Inflammatory macrophage treated with lipopolysaccharide for 1 hour (primary cell): ENCODE data around the gene HOXD3.

ENCODE experiments used
- DNase-seq, 2 donors: peaks; one replicate each; pipeline ENCODE4 v3.0.0-alpha.2; 2020 to 2022

Gene HOXD3

DNA sequence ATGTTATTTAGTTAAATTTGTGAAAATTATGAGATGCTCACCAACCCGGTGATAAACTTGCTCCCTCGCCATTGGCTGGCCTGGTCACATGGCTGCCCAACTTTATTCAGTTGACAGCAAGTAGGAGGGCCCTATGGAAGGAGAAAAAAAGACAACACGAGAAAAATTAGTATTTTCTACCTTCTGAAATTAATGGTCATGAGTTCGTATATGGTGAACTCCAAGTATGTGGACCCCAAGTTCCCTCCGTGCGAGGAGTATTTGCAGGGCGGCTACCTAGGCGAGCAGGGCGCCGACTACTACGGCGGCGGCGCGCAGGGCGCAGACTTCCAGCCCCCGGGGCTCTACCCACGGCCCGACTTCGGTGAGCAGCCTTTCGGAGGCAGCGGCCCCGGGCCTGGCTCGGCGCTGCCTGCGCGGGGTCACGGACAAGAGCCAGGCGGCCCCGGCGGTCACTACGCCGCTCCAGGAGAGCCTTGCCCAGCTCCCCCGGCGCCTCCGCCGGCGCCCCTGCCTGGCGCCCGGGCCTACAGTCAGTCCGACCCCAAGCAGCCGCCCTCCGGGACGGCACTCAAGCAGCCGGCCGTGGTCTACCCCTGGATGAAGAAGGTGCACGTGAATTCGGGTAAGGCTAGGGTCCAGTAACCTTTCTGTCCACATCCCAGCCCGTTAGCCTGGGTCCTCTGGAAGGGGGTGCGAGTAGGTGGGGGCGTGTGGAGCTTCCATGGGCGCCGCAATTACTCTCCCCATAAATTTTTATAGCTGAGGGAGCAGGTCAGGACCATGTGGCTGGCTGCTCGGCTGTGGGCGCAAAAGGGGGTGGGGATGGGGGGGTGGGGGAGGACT is 5.4 kb upstream of the HOXD3 start, which contains the start of gene HOXD4:
Gene HOXD4 (plus strand): TSS at position 109 of the 846 bp plus-strand sequence. CDS start 84 bp downstream, at position 193.
- no peak for DNase-seq

DNA sequence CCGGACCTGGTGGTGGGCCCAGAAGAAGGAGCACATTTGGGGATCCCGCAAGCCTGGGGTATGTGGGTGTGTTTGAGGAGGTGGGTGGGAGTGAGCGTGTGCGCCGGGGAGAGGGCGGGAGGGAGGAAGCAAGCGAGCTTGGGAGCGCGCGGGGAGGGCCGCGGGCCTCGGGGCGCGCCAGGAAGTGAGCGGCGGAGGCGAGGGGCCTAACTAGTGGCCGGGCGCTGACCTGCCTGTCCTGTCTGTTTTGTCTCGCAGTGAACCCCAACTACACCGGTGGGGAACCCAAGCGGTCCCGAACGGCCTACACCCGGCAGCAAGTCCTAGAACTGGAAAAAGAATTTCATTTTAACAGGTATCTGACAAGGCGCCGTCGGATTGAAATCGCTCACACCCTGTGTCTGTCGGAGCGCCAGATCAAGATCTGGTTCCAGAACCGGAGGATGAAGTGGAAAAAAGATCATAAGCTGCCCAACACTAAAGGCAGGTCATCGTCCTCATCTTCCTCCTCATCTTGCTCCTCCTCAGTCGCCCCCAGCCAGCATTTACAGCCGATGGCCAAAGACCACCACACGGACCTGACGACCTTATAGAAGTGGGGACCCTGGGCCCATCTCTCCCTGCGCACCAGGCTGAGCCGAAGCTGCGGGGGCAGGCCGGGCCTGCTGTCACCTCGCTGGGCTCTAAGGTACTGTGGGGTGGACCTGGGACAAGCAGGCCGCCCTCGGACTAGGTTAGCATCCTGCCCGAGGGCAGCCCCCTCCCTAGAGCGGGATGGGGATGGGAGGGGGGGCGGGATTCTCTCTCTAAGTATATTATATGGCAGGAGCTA is 4.5 kb upstream of the HOXD3 start:
- no peak for DNase-seq

DNA sequence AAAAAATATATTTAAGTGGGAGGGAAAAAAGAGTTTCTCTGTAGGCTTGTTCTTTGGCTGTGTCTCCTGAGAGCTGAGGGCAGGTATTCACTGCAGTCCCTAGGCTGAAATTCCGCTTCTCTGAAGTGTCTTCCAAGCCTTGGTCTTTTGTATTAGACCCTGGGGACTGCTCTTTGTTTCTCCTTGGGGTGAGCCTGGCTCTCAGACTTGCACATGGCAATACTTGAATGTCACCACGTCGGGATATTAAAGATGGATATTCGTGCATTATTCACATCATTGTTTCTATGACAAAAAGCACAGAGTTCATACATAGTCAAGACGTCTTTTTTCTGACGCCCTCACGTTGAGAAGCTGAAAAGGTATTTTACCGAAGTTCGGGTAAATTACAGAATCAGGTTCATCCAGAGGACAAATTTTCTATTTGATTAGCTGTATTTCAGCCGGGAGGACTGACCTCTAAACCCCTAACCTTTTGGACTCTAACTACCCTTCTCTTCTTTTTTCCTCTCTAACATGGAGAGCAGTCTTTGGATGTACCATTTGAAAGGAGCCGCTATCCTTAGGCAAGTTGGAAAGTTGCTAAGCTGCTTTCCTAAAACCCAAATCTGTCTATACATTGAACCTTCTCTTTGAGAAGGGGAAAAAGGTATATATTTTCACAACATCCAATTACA is 2.4 kb upstream of the HOXD3 start:
- DNase-seq: no peak

DNA sequence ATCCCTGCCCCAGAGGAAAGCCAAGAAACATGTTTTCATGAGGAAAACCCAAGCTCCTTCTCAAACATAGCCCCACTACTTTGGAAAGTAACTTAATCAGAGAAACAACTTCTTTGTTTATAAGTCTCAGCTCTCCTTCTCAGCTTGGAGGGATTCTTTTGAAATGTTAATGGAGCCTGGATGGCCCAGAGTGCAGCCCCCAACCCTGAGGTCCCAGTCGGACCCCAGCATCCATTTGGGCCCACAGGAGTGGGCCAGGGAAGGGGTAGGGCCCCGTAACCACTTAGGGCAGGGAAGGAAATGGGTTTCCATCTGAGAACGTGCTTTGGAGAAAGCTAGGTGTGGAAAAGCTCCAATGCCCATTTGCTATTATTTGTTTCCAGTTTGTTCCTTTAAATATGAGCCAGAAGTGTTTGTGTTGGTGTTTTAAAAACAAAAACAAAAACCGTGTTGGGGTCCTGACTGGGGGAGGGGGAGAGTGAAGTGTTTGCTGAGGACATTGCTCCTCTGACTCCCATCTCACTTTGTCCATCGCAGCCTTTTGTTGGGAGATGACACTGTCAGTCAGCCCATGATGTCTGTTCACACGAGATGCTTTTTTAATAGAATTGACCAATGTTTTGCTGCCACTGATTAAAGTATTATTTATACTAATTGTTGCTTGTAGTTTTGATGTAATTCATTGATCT is 1.6 kb upstream of the HOXD3 start:
- DNase-seq: no peak

DNA sequence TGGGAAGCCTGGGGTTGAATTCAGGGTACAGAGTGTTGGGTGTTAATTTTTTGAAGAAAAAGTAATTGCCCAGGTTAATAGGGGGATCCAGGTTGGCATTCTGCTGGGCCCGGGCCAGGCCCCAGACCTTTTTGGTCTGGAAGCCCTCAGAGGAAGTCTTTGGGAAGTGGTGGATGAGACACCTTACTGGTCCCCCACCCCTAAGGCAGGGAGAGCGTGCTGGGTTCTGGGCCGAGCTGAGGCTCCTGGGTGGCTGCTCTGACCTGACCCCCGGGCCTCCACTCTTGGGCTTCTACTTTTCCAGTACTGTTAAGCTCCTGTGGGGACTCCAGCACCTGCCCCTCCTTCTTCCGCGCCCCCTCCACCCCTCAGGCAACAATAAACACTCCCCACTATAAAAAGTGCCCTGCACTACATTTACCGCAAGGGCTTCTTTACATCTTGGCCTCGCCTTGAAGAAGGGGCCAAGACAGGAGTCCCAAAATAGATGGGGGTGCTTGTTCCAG is 753 bp upstream of the HOXD3 start:
- DNase-seq: no peak

DNA sequence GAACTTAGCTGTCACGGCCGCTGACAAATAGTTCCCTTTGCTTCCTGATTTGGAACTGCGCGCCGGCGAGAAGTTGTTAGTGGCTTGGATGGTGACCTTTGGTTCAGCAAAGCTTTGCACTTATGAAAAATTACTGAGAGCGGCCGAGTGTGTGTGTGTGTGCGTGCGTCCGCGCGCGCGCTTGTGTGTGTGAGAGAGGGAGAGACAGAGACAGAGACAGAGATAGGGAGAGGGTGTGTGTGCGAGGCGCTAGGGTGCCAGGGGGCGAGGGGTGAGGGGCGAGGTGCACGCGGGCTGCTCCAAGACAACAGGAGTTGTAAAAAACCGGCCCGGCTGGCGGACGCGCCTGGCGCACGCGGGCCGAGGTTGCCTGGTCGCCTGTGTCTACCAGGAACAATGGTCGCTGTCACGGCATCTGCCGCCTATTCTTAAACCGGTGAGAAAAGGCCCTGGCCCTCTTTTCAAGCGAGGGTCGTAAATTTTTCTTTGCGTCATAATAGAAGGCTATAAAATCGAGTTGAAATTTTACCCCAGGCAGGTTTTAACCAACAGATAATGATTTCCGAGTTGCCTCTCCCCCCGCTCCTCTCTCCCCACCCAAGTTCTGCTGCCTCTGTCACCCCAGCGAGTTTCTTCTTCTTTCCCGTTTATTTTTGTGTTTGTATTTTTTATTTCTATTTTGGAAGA is 535 bp downstream of the HOXD3 start:
- no peak for DNase-seq

DNA sequence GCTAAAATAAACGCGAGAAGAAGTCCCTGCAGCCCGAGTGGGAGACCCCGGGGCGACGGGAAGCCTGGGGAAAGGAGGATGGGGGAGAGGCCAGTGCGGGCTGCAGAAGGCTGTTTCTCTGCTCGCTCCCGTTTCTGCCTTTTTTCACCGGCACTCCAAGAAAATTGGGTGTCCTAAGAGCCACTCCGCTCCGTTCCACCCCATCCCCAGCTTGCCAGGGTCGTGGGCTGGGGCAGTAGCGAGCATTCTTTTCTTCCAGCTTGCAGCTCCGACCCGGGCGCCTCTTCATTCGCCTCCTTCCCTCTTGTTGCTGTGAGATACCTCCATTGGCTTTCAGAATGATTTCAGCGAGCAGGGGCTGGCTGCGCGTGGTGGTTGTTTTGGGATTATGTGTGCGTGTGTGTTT is 1.1 kb downstream of the HOXD3 start:
- DNase-seq: no peak

DNA sequence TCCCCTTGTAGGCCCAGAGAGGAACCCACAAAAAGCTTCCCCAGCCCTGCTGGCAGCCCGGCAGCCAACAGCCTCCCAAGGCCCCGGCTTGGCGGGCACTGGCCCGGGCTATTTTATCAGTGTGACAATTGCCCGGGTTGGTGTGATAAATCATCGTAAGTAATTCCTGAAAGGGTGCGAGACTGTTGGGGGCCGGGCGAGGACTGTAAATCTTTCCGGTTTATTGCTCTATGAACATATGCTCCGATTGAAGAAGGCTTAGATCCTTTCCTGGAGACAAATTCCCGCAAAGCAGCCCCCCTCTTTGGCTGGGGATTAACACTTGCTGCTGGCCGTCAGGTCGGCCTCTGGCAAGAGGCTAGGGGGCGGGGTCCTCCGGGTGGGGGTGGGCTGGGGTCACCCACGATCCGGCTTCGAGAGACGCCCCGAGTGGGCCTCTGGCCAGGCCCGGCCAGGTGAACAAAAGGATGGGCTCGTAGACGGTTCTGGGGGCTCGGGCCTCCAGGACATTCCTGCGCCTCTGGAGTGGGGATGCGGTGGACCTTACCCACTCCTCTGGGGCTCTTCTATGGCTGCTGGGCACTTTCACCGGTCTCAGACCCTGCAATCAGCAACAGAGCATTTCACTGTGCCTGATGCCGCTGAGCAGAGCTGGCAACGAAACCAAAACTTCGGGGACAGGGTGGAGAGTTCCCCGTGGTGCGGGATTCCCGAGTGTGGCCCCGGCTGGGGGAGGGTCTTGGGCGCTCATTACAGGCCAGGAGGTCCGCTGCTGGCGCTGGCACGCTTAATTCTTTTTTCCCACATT is 2.0 kb downstream of the HOXD3 start:
- no peak for DNase-seq

DNA sequence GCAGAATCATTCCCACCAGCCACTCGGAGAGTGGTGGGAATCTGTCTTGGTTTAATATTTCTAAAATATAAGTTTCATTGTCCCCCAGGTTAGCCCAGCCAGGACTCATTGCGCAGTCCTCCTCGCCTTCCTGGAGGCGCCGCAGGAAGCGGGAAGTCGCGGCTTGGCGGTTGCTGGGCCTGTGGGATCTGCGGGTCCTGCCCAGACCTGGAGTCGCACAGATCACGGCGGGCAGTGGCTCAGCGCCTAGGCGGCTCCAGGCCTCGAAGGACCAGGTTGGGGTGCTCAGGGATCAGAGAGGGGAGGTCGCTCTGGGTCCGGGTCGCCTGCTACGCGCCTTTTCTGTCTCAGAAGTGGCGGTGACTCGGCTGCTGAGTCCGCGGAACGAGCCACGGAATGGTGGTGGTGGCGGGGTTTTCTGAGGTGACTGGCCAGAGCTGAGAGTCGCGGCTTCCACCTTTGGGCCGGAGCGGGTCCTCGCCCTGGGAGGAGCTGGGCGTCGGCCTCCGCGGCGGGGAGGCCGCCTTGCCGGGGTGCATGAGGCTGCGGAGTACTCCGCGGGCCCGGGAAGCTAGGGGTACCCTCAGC is 2.6 kb downstream of the HOXD3 start:
- no peak for DNase-seq

DNA sequence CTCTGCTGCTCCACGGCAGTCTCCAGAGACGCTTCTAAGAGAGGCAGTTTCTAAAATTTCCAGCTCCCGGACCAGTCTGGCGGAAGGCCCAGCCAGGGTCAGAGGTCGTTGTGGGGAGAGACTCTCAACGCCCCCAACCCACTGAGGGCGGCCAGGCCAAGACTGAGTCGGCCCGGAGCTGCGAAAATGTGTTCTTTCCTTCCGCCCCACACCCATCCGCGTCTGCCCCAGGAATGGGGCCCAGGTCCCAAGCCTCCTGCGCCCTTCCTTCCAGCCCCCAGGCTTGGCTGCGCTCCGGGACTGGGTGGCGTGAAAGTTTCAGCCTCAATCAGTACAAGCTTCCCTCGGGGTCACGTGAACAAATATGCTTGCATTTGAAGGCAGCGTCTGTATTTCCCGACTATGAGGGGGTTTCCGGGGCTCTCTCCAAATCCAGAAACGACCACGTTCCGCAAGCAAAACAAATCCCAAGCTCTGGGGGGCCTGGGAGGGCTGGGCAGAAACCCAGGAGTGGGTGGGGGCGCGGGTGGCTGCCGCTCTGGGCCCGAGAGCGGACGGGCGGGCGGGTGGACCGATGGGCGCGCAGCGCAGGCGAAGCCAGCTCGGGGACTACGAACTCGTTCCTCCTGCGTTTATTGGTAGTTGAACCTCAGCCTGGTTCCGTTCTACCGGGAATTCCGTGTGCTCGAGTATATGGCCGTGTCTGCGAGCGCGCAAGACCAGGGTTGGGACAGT is 3.3 kb downstream of the HOXD3 start:
- no peak for DNase-seq

DNA sequence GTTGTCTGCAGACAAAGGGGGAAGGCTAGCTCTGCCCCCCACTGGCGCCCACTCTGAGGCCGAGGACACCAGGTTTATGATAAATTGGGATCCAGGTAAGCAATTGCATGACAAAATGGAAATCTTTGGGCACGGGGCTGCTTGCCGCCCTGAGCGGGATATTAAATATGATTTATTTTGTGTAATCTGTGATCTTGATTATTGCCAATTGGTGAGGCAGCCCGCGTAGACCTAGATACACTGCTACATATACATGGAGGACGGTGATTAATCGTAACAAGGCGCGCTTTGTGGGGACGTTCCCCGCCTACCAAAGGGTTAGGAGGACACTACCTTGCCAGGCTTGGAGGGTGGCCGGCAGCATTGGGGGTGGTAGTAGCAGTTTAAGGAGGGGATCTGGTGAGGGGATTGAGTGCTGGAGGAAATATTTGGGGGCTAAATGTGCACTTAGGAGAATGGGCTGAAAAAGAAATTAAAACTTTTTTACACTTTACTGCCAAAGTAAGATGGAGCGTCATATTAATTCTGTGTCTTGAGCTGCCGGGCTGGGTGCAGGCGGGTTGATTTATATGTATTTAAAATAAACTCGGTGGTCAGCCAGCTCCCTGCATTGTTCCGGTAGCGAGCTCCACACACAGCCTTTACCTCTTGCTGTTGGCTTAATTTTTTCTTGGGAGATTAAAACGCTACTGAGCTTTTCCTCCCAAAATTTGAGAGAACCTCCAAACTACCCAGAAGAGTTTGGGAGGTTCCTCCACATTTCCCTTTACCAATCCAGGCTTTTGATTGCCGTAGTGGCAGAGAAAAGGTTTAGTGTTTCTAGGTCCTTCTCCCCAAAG is 4.1 kb downstream of the HOXD3 start:
- DNase-seq: no peak

DNA sequence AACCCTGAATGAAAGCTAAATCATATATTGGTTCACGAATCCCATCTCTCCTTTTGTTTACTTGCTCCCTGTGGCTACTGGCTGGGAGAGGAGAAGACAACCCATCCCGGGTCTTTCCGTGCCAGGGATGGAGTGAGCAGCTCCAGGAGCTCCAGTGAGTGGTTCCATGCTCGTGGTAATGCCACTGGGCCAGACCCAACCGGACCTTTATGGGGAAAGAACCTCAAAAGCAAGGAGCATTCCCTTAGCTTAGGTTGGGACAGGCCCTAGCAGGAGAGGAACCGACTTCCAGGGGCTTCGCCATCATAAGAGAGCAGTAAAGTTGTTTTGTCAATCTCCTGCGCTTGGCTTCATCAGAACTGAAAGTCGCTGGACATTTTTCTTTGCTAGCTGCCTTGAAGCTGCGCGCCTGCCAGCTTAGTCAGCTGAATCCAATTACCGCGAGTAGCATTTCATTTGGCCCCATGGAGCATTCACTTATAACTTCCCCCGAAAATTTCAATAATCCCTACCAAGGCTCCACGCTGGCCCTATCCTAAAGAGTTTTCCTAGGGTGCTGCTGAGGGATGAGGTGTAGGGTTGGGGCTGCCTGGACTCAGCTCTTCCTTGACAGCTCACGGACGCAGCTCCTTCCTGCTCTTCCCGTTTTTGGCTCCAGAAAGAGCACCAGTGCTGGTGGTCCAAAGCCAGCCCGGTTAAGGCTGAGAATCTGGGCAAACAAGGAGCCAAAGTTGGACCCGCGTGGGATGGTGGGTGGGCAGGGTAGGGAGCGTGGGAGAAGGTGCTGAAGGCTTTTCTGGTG is 4.9 kb downstream of the HOXD3 start:
- no peak for DNase-seq

DNA sequence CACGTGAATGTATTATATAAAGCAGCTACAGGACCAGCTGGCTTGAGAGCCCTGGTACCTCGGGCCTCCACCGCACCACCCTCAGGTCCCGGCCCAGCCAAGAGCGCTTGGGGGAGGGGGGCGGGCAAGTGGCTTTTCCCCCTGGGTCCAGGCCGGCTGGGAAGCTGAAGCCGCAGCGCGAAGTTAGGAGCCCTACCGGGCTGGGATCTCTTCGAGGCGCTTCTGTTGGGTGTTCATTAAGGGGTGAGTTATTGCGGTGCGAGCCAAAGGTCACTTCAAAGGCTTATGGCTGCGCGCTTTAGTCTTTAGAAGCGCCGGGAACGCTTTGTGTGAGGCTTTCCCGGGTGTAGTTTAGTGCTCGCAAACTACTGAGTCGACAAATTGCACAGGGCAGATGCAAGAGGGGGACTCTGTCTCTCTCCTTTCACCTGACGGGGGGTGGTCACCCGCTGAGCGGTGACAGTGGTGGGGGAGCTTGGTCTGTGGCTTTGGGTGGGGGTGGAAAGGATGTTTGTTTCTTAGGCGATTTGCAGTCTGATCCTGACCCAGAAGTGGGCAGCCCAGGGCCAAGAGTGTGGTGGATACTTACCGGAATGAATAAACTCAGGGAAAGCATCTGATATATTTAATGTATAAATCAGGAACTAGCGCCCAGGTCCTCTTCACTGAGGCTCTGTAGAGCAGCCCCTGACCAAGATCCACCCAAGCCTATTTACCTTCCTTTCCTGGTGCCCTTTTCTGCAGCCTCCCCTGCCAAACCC is 6.0 kb downstream of the HOXD3 start:
- DNase-seq: no peak

DNA sequence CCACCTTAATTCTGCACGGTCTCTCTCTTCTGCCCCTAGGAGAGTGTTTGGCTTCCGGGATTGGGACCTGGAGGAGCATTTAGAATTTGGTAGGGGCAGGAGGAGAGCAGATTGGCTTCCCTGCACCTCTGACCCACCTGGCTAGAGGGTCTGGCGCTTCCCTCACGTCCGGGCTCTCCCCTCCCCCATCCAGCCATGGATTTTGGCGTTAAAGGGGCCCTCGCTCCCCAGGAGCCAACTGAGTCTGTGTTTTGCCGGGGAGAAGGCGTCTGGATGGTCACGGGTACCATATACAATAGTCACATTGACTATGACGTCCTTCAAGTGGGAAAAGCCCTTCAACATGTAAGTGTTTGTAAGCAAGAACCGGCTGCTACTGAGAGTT is 6.6 kb downstream of the HOXD3 start:
- no peak for DNase-seq

DNA sequence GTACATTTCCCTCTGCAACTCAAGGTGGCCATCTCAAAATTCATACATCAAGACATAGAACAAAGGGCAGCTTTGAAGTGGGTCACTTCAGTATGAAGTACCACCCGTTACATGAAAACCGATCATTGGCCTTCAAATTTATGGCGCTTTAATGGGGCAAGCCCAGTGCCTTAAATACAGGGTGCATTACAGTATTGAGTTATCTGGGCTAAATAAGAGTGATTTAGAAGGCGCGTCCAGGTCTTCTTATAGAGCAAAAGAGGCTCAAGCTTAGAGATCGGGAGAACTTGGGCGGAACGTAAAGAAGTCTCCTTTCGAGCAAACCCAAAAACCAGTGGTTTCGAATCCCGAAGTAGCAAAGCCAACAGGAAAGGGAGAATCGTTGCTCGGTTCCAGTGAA is 7.1 kb downstream of the HOXD3 start:
- DNase-seq: no peak

DNA sequence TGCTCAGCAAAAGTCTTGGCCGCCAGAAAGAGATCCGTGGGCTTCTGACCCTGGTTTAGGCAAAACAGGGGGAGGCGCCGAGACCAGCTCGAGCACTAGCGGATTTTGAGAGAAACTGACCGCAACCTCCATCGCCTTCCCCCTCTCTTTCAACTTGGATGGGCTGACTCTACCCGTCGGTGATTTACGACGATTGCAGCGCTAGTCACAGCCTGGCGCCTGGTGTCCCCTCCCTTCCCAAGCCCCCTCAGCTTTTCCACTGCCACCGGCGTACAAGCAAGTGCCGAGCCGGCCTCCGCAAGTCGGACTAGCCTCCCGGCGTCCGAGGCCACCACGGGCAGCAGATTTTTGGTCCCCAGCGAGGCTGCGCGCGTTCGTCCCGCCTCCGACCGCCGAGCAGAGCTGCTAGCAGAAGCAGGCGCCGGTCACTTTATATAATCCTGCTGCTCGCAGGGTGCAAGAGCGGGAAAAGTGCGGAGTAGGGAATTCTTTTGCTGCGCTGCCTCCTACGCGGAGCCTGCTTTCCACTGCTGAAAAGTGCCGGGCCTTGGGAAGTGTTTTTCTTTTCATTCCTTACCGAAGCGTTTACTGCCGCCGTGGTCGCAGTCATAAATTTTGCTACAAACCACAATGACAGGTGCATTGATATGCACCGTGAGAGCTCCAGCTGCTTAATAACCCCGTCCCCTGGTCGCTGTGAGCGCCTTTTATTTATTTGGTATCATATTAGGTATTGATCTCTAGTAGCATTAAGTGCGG is 7.7 kb downstream of the HOXD3 start:
- no peak for DNase-seq
